ENCODE results near the gene ZNF608.

DNA sequence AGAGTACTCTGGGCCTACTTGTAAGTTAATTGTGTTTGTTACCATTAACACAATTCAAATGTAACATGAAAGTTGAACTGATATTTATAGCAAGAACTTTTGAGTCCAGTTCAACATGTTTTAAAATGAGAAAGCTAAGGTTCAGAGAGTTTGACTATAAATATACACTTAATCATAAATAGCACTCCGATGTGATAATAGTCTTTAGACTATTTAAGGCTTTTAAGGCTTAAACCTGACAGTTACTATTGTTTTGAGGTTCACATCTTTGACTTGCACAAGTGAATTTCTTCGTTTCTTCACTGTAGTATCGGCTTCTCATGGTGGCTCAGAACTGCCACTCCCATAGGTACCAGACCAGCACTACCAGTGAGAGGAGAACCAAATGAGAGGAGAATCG lies 42.4 kb downstream of the ZNF608 start:
- TF ChIP-seq, protein P1, sequence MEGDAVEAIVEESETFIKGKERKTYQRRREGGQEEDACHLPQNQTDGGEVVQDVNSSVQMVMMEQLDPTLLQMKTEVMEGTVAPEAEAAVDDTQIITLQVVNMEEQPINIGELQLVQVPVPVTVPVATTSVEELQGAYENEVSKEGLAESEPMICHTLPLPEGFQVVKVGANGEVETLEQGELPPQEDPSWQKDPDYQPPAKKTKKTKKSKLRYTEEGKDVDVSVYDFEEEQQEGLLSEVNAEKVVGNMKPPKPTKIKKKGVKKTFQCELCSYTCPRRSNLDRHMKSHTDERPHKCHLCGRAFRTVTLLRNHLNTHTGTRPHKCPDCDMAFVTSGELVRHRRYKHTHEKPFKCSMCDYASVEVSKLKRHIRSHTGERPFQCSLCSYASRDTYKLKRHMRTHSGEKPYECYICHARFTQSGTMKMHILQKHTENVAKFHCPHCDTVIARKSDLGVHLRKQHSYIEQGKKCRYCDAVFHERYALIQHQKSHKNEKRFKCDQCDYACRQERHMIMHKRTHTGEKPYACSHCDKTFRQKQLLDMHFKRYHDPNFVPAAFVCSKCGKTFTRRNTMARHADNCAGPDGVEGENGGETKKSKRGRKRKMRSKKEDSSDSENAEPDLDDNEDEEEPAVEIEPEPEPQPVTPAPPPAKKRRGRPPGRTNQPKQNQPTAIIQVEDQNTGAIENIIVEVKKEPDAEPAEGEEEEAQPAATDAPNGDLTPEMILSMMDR (conservative IDR thresholded peaks at IDR 0.05; ENCODE audit: low read depth in 2 of 2) = no peak
- TF ChIP-seq EZH2phosphoT487 (IDR thresholded peaks at IDR 0.05; ENCODE audit: unreplicated experiment) (no peak), CREB1 (CRISPR knock-in tag; IDR thresholded peaks at IDR 0.05; ENCODE audit: low read depth) (no peak), EZH2 (IDR thresholded peaks at IDR 0.05; ENCODE audit: low read depth, unreplicated experiment) (no peak), POLR2AphosphoS5 (IDR thresholded peaks at IDR 0.05; ENCODE audit: low read depth) (no peak), STAT1 (IDR thresholded peaks at IDR 0.05; ENCODE audit: unreplicated experiment) (no peak), NANOG (IDR thresholded peaks at IDR 0.05; ENCODE audit: borderline replicate concordance) (no peak), ZNF114 (CRISPR knock-in tag; IDR thresholded peaks at IDR 0.05) (no peak), JUNB (IDR thresholded peaks at IDR 0.05; ENCODE audit: unreplicated experiment) (no peak)
- TF ChIP-seq, protein P2, sequence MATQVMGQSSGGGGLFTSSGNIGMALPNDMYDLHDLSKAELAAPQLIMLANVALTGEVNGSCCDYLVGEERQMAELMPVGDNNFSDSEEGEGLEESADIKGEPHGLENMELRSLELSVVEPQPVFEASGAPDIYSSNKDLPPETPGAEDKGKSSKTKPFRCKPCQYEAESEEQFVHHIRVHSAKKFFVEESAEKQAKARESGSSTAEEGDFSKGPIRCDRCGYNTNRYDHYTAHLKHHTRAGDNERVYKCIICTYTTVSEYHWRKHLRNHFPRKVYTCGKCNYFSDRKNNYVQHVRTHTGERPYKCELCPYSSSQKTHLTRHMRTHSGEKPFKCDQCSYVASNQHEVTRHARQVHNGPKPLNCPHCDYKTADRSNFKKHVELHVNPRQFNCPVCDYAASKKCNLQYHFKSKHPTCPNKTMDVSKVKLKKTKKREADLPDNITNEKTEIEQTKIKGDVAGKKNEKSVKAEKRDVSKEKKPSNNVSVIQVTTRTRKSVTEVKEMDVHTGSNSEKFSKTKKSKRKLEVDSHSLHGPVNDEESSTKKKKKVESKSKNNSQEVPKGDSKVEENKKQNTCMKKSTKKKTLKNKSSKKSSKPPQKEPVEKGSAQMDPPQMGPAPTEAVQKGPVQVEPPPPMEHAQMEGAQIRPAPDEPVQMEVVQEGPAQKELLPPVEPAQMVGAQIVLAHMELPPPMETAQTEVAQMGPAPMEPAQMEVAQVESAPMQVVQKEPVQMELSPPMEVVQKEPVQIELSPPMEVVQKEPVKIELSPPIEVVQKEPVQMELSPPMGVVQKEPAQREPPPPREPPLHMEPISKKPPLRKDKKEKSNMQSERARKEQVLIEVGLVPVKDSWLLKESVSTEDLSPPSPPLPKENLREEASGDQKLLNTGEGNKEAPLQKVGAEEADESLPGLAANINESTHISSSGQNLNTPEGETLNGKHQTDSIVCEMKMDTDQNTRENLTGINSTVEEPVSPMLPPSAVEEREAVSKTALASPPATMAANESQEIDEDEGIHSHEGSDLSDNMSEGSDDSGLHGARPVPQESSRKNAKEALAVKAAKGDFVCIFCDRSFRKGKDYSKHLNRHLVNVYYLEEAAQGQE (IDR thresholded peaks at IDR 0.05; ENCODE audit: unreplicated experiment) = no peak
- TF ChIP-seq, protein P3, sequence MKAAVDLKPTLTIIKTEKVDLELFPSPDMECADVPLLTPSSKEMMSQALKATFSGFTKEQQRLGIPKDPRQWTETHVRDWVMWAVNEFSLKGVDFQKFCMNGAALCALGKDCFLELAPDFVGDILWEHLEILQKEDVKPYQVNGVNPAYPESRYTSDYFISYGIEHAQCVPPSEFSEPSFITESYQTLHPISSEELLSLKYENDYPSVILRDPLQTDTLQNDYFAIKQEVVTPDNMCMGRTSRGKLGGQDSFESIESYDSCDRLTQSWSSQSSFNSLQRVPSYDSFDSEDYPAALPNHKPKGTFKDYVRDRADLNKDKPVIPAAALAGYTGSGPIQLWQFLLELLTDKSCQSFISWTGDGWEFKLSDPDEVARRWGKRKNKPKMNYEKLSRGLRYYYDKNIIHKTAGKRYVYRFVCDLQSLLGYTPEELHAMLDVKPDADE (IDR thresholded peaks at IDR 0.05) = no peak

Measured in GM23338 (cell line).